ENCODE data around the gene NISCH. TPM values are rescaled to one million over a fixed set of nuclear protein-coding genes. Genes with fewer than 3 reads are reported as not detected.

NISCH gene
- total RNA-seq, 1 experiment from 2014 or later: 104 TPM

GRCh38 chr3:52513281-52513680 lies 57.9 kb downstream of the NISCH start:
- no peak overlapping the region for H3K4me3 Mint-ChIP-seq
- peaks cover 3% of the 10 kb centered on the region for H4K20me1 ChIP-seq (ENCODE audit: control insufficient read depth, insufficient read depth, insufficient read length)
- H3K27ac ChIP-seq (ENCODE audit: insufficient read length, low read depth, low read length): no peak overlapping the region
- DNase-seq: no peak
- no peak overlapping the region for H2AK5ac ChIP-seq (ENCODE audit: insufficient read length, low read length)
- H3K36me3 Mint-ChIP-seq (ENCODE audit: insufficient read depth in 1 of 3, low read depth in 3 of 3): no peaks in the 10 kb centered on the region; a peak in 1 of 7 replicates
- no peak overlapping the region for H3K27ac Mint-ChIP-seq
- no peak overlapping the region for H3K23ac ChIP-seq (ENCODE audit: insufficient read length, low read depth, low read length)
- H3K27me3 ChIP-seq (ENCODE audit: insufficient read depth, low read length): no peaks in the 10 kb centered on the region
- H3K27me3 Mint-ChIP-seq (ENCODE audit: low read depth): peaks cover 3% of the 10 kb centered on the region
- no peak overlapping the region for H2AFZ ChIP-seq (ENCODE audit: low read length)
- H3T11ph ChIP-seq (ENCODE audit: low read length): no peak overlapping the region
- H3K18ac ChIP-seq (ENCODE audit: insufficient read length, low read depth, low read length): no peak overlapping the region
- H4K8ac ChIP-seq (replicated peaks; ENCODE audit: insufficient read length, low read depth, low read length): no peak overlapping the region
- no peaks in the 10 kb centered on the region for H3K9me3 ChIP-seq (ENCODE audit: control insufficient read depth, low read depth, low read length)
- no peaks in the 10 kb centered on the region for H3K79me1 ChIP-seq (ENCODE audit: insufficient read depth, low read depth, low read length, poor library complexity, severe bottlenecking)
- no peak overlapping the region for H2BK12ac ChIP-seq (ENCODE audit: insufficient read length, low read depth, low read length)
- no peak overlapping the region for H3K9ac ChIP-seq (ENCODE audit: extremely low read depth, insufficient read length, low read length)
- no peaks in the 10 kb centered on the region; a peak in 1 of 5 replicates for H3K9me3 Mint-ChIP-seq
- H2BK20ac ChIP-seq (ENCODE audit: low read depth, low read length, poor library complexity, severe bottlenecking): no peak overlapping the region
- no peak overlapping the region for H2BK15ac ChIP-seq (ENCODE audit: low read depth, low read length)
- H3K14ac ChIP-seq (ENCODE audit: insufficient read depth, low read length): no peak overlapping the region
- H2BK5ac ChIP-seq (ENCODE audit: insufficient read length, low read length): no peak overlapping the region
- no peak overlapping the region for H4K5ac ChIP-seq (ENCODE audit: insufficient read length, low read depth, low read length)
- H3K4me2 ChIP-seq (ENCODE audit: insufficient read depth, insufficient read length, low read length): no peak overlapping the region
- no peaks in the 10 kb centered on the region for H3K23me2 ChIP-seq (ENCODE audit: insufficient read length, low read depth, low read length, poor library complexity, severe bottlenecking)
- no peak for TF ChIP-seq CTCF (conservative IDR thresholded peaks at IDR 0.05)
- H3K4ac ChIP-seq (ENCODE audit: low read depth, low read length): no peak overlapping the region
- no peaks in the 10 kb centered on the region for H3K4me1 ChIP-seq (ENCODE audit: insufficient read depth, low read length)
- no peak overlapping the region for H3K56ac ChIP-seq (ENCODE audit: insufficient read length, low read depth, low read length)
- H2BK120ac ChIP-seq (ENCODE audit: low read depth, low read length, poor library complexity, severe bottlenecking): no peak overlapping the region
- H3K79me2 ChIP-seq (ENCODE audit: insufficient read depth, low read length): no peaks in the 10 kb centered on the region
- no CpG with 5 or more reads among the region's 7 CpGs for WGBS (ENCODE audit: extremely low coverage, insufficient read length, low lambda C conversion rate)
- H4K91ac ChIP-seq (ENCODE audit: insufficient read length, low read depth, low read length): no peak overlapping the region
- peaks cover 3 to 4% of the 10 kb centered on the region in 2 experiments for H3K4me1 Mint-ChIP-seq

Data from H9 (cell line).